Psoas muscle (tissue), 8 donors: ENCODE results near the gene ZC3H10. TPM values are rescaled to one million over a fixed set of nuclear protein-coding genes. Genes with fewer than 3 reads are reported as not detected.

Experiments
- ATAC-seq, 4 donors: fragments of 200-7000 bp; cut with Tn5 transposase; one replicate each; pipeline ENCODE4 v1.9.1; 2020; ENCODE audit warnings: moderate library complexity in 3 of 4, mild to moderate bottlenecking in 2 of 4
- DNase-seq, 2 donors: peaks; one replicate each; pipeline ENCODE4 v3.0.0-alpha.2; 2020
- H3K27ac ChIP-seq: fragments of 200-600 bp; one replicate; pipeline ENCODE4 v1.8.0; 2022
- H3K27me3 ChIP-seq, 3 donors: fragments of 200-600 bp in 1 of 3; one replicate each; pipeline versions ENCODE4 v1.6.1 to v1.8.0; 2013 to 2022; ENCODE audit warnings: low read length in 2 of 3, mild to moderate bottlenecking in 2 of 3, moderate library complexity in 1 of 3; ENCODE audit not compliant: insufficient read depth in 3 of 3
- H3K36me3 ChIP-seq, 2 donors: fragments of 200-600 bp in 1 of 2; one replicate each; pipeline versions ENCODE4 v1.6.1 to v1.8.0; 2013 to 2022; ENCODE audit warnings: low read depth in 1 of 2, mild to moderate bottlenecking in 1 of 2, moderate library complexity in 1 of 2; ENCODE audit not compliant: insufficient read depth in 1 of 2
- H3K4me1 ChIP-seq: fragments of 200-600 bp; one replicate; pipeline ENCODE4 v1.8.0; 2022
- H3K4me3 ChIP-seq: fragments of 200-600 bp; one replicate; pipeline ENCODE4 v1.8.0; 2022; ENCODE audit warnings: mild to moderate bottlenecking
- H3K9me3 ChIP-seq: fragments of 200-600 bp; one replicate; pipeline ENCODE4 v1.8.0; 2022
- CTCF ChIP-seq: fragments of 200-600 bp; IDR thresholded peaks from one replicate; pipeline ENCODE4 v1.8.0; 2022; ENCODE audit warnings: antibody characterized with exemption
- WGBS, 3 donors: extraction: QIAGEN DNeasy Blood & Tissue Kit; methylation state at CpG; one replicate each; pipeline versions ENCODE4 v1.1.6 to v1.1.7; 2013; 5-methylcytosine and 5-hydroxymethylcytosine counted together
- intact Hi-C, 2 donors: fragments of 100-400 bp; cut with DNase I; formaldehyde crosslinking; loops; one replicate each; pipeline versions ENCODE4 v1.11.0 to v1.14.2; 2022
- polyA plus RNA-seq, 3 donors: library from polyadenylated mRNA; stranded (reverse); fragments of 200-250 nt; gene quantifications; one replicate each; pipeline ENCODE4 v1.2.3, GENCODE V29; 2013
- total RNA-seq, 4 donors: library from RNA; stranded (reverse); fragmentation: NEBNext Ultra II Directional in 2 of 4; extraction: Animal tissue kit (Norgen Biotek cat#: 25700) in 2 of 4; gene quantifications; one replicate each; pipeline versions ENCODE4 v1.2.1 to v1.2.4, GENCODE V29; 2021 to 2023
- donor health status: healthy with polysubstance abuse.
- donor health status: DM: no; HTN: no; CAD: no; lungs with moderate emphysema.
- donor health status: Bipolar disorder and iron deficiency.
- donor health status: healthy.
- donor health status: DM: yes; HTN: yes; CAD: no.
- donor health status: DM: no; HTN: no; CAD: no.
- donor health status: DM: no; HTN: no; CAD: no.
- donor health status: DM: yes; HTN: yes; CAD: no.

ZC3H10 gene
- total and polyA plus RNA-seq, 7 donors, result 3.5 to 10.3 (median 5.4) TPM

GRCh38 chr12:56078427-56078826 lies 39.6 kb upstream of the ZC3H10 start:
- WGBS, 3 donors, result 83 to 93% (median 92%) methylated on average over 1 of the region's 1 CpG
- no peak overlapping the region for H3K27ac ChIP-seq
- H3K4me3 ChIP-seq, result no peak overlapping the region

DNA sequence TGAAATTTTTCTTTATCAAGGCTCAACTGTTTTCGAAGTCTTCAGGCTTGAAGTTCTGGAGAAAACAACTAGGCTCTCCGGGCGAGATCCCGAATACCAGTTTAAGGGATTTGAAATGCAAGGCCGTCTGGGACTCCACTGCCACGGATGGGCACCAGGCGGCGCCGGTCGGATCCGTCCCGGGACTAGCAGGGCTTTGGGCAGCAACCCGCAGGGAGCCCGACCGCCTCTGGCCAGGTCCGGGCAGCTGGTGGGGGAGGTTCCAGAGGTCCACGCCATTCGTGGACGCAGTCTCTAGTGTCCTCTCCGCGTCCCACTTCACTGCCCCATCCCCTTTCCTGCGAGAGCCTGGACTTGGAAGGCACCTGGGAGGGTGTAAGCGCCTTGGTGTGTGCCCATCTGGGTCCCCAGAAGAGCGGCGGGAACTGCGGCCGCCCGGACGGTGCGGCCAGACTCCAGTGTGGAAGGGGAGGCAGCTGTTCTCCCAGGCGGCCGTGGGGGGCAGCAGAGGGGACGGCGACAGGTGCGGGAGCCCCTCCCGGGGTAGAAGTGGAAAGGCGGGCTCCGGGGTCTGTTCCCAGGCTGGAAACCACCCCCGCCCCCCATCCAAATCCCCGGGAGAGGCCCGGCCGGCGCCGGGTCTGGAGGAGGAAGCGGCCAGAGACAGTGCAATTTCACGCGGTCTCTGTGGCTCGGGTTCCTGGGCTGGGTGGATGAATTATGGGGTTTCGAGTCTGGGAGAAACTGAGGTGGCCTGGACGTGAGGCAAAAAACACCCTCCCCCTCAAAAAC lies 38.9 kb upstream of the ZC3H10 start:
- H3K9me3 ChIP-seq, result no peaks in the 10 kb centered on the region
- peaks cover 3% of the 10 kb centered on the region for H3K4me1 ChIP-seq
- H3K36me3 ChIP-seq, result no peaks in the 10 kb centered on the region
- H3K27ac ChIP-seq, result peak overlapping the region; percentile 71
- peak; percentile 84 to 92 (median 88) for ATAC-seq
- H3K4me3 ChIP-seq, result peak overlapping the region; percentile 72
- TF ChIP-seq CTCF, result peak; percentile 66
- DNase-seq, result peak; percentile 89 to 90
- 1 to 2% (median 2%) methylated on average over 48 to 50 of the region's 50 CpGs for WGBS, 3 donors
- peaks cover 0 to 9% (median 8%) of the 10 kb centered on the region in 3 donors for H3K27me3 ChIP-seq
- intact Hi-C loops, result no loop called here

More at GRCh38 chr12:56078427-56078826, 39.6 kb upstream of the ZC3H10 start:
- peaks cover 0 to 9% (median 8%) of the 10 kb centered on the region in 3 donors for H3K27me3 ChIP-seq
- intact Hi-C loops, result no loop called here
- no peak for DNase-seq
- ATAC-seq, result no peak
- H3K9me3 ChIP-seq, result no peaks in the 10 kb centered on the region
- peaks cover 3% of the 10 kb centered on the region for H3K4me1 ChIP-seq
- no peak for TF ChIP-seq CTCF
- no peaks in the 10 kb centered on the region for H3K36me3 ChIP-seq

DNA sequence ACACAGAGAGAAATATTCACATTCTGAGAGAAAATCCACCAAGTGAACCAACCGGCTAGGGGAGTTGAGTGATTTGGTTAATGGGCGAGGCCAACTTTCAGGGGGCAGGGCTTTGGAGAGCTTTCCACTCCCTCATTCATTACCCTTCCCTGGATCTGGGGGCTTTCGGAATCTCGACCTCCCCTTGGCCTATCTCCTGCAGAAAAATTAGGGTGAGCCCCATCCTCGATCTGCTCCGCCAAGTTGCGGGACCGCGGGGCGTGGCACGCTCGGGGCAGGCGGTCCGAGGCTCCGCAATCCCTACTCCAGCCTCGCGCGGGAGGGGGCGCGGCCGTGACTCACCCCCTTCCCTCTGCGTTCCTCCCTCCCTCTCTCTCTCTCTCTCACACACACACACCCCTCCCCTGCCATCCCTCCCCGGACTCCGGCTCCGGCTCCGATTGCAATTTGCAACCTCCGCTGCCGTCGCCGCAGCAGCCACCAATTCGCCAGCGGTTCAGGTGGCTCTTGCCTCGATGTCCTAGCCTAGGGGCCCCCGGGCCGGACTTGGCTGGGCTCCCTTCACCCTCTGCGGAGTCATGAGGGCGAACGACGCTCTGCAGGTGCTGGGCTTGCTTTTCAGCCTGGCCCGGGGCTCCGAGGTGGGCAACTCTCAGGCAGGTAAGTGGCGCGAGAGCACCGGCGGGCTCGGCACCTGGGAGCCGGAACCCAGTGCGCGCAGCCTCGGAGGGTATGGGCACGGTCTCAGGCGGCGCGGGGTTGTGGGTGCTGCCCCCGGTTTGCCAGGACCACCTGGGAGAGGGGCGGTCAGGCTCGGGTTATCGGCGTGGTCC lies 38.1 kb upstream of the ZC3H10 start, which contains the start of gene ERBB3:
ERBB3 (plus strand) TSS at position 443 of the 833 bp plus-strand sequence; CDS start at position 579, 136 bp downstream.
- Histone ChIP-seq H3K27ac (peak within 1 kb of the TSS; percentile 71), H3K9me3 (no peaks in the 10 kb centered on the region), H3K27me3 (peaks cover 0 to 9% (median 8%) of the 10 kb centered on the region in 3 donors), H3K4me1 (peaks cover 3% of the 10 kb centered on the region), H3K36me3 (no peaks in the 10 kb centered on the region), H3K4me3 (peak within 1 kb of the TSS; percentile 72)
- intact Hi-C loops, result no loop called here
- ATAC-seq (peak; percentile 87 to 94 (median 92)), DNase-seq (peak; percentile 80 to 82)
- 2 to 3% (median 3%) methylated on average over 51 to 59 of the region's 59 CpGs for WGBS, 3 donors
- no peak for TF ChIP-seq CTCF

- TF ChIP-seq CTCF, result no peak
- DNase-seq, result peak in 1 of 2 donors; percentile 44
- H3K27ac ChIP-seq, result no peak overlapping the region
- H3K4me3 ChIP-seq, result peak overlapping the region; percentile 72
- no peaks in the 10 kb centered on the region for H3K9me3 ChIP-seq
- intact Hi-C loops, result no loop called here
- no peaks in the 10 kb centered on the region for H3K36me3 ChIP-seq
- H3K27me3 ChIP-seq, result peaks cover 0 to 9% (median 8%) of the 10 kb centered on the region in 3 donors
- ATAC-seq, result no peak
- peaks cover 3% of the 10 kb centered on the region for H3K4me1 ChIP-seq
- WGBS, 3 donors, result 29 to 40% (median 38%) methylated on average over 20 of the region's 20 CpGs
These were observed 37.4 kb upstream of the ZC3H10 start for GRCh38 chr12:56080556-56081138.
